C4-2B (cell line): ENCODE data around the gene BUD31.

Source experiments
- H3K27ac ChIP-seq: fragments of 450-650 bp; 2 replicates; pipeline ENCODE4 v1.5.1; 2017
- ZFX ChIP-seq: fragments of 450-650 bp; IDR thresholded peaks from 2 replicates; pipeline ENCODE4 v1.6.1; 2017
- TF ChIP-seq, protein P1 (sequence below): fragments of 450-650 bp; conservative IDR thresholded peaks from 2 replicates; pipeline ENCODE4 v1.5.1; 2017; ENCODE audit warnings: mild to moderate bottlenecking

Gene BUD31

DNA sequence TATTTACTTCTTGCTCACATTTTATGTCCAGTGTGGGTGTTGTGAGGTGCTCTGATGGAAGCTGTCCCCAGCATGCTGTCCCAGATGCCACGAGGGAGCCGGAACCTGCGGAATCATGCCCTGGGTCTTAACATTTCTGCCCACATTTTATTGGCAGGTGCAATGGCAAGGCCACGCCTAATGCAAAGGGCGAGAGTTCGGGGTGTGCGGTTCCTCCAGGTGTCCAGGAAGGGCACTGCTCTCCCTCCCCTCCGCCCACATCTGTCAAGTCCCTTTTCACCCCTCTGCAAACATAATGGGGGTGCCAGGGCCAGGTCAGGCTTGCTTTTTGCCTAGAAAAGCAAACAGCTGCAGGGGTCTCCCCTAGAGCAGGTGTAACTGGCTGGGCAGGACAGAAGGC, 16.7 kb upstream of the BUD31 start:
- H3K27ac ChIP-seq: peak overlapping the region; percentile 74
- TF ChIP-seq, protein P1, sequence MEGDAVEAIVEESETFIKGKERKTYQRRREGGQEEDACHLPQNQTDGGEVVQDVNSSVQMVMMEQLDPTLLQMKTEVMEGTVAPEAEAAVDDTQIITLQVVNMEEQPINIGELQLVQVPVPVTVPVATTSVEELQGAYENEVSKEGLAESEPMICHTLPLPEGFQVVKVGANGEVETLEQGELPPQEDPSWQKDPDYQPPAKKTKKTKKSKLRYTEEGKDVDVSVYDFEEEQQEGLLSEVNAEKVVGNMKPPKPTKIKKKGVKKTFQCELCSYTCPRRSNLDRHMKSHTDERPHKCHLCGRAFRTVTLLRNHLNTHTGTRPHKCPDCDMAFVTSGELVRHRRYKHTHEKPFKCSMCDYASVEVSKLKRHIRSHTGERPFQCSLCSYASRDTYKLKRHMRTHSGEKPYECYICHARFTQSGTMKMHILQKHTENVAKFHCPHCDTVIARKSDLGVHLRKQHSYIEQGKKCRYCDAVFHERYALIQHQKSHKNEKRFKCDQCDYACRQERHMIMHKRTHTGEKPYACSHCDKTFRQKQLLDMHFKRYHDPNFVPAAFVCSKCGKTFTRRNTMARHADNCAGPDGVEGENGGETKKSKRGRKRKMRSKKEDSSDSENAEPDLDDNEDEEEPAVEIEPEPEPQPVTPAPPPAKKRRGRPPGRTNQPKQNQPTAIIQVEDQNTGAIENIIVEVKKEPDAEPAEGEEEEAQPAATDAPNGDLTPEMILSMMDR: no peak
- TF ChIP-seq ZFX: no peak

DNA sequence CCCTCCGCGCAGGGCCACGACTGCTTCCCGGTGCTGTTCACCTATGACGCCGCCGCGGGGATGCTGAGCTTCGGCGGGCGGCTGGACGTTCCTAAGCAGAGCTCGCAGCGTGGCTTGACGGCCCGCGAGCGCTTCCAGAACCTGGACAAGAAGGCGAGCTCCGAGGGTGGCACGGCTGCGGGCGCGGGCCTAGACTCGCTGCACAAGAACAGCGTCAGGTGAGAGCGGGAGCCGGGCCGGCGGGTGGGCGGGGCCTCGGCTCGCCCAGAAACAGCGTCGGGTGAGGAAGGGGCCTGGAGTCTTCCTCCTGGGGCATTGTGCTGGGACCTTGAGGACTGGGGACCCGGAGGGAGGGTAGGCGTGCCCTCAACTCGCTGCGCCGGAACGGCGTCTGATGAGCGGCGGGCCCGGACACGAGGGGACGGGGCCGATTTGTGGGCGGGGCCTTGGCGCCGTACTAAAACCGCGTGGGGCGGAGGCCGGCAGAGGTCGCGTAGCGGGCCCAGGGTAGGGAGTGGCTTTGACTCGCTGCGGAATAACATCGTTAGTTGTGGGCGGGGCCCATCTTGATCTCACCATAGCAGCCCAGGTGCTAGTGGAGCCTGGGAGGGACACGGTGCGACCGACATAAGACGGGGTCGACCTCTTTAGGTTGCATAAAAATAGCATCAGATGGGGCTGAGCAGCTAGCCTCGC, 16.0 kb upstream of the BUD31 start:
- H3K27ac ChIP-seq: peak overlapping the region; percentile 74
- peak; percentile 63; the same call in 1 of the 2 replicates for TF ChIP-seq ZFX
- TF ChIP-seq, protein P1: no peak

DNA sequence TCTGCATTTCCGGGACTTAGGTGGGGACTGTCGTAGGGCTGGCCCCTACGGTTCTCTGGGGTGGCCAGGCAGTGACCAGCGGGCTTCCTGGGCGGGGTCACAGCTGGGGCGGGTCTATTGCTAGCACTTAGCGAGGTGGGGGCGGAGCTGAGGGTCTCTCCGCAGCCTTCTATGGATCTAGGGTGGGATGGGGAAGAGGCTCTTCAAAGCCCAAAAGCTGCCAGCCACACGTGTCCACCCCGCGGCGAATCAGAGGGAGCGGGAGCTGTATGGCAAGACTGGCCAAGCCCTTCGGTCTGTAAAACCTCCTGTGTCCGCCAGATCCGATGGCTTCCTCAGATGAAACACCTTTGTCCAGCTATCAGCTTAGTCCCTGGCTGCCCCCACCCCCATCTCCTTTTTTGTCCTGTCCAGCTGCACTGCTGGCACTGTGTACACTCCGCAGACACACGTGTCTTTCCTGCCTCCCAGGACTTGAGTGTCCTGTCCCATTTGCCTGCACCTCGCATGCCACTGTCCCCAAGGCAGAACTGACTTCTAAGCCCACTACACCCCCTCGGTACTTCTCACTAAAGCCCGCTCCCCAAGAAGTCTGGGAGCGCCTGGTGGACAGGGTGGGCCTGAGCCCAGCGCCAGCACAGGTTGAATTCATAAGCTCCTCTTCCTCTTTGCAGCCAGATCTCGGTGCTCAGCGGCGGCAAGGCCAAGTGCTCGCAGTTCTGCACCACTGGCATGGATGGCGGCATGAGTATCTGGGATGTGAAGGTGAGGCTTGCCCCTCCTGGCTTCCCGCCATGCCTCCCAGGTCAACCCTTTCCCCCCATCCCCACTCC, 15.2 kb upstream of the BUD31 start:
- H3K27ac ChIP-seq: peak overlapping the region; percentile 74
- TF ChIP-seq ZFX: no peak
- TF ChIP-seq, protein P1: no peak

- TF ChIP-seq, protein P1: no peak
- no peak for TF ChIP-seq ZFX
- H3K27ac ChIP-seq: peak overlapping the region; percentile 74
Measured at GRCh38 chr7:99394188-99394502, 14.6 kb upstream of the BUD31 start.

- no peak overlapping the region for H3K27ac ChIP-seq
- TF ChIP-seq, protein P1: no peak
- no peak for TF ChIP-seq ZFX
Measured at GRCh38 chr7:99395616-99396327, 13.0 kb upstream of the BUD31 start.

GRCh38 chr7:99396418-99397296, 12.1 kb upstream of the BUD31 start:
- H3K27ac ChIP-seq: no peak overlapping the region
- TF ChIP-seq ZFX: no peak
- TF ChIP-seq, protein P1: no peak
